Neural cell (in vitro differentiated cells): Measurements from ENCODE around the gene TPPP. TPM values are rescaled to one million over a fixed set of nuclear protein-coding genes. Genes with fewer than 3 reads are reported as not detected.
"Not testable (repeated sequence)": the region's sequence is repeated elsewhere in the genome, so short reads cannot be mapped to it uniquely, and the experiment has no call there.

Experiments
- H2AFZ ChIP-seq: fragments of 200-600, 300-800 bp; sonication (generic), shearing (Covaris generic); 2 replicates; pipeline ENCODE4 v1.6.0; 2014; ENCODE audit warnings: low read depth, mild to moderate bottlenecking, antibody characterized with exemption, low read length, moderate library complexity
- H3F3A ChIP-seq: fragments of 200-600 bp; shearing (Covaris generic); 2 replicates; pipeline ENCODE4 v1.6.1; 2016; ENCODE audit warnings: mild to moderate bottlenecking, moderate library complexity, mixed read lengths, antibody characterized with exemption, low read length; ENCODE audit not compliant: insufficient read depth, poor library complexity, severe bottlenecking
- H3K27ac ChIP-seq: fragments of 200-600, 300-800 bp; sonication (generic), shearing (Covaris generic); 2 replicates; pipeline ENCODE4 v1.5.1; 2014; ENCODE audit warnings: mild to moderate bottlenecking, low read length, moderate library complexity
- H3K27me3 ChIP-seq: fragments of 300-800, 200-600 bp; sonication (generic), shearing (Covaris generic); 2 replicates; pipeline ENCODE4 v1.6.0; 2014; ENCODE audit warnings: mild to moderate bottlenecking, low read depth, low read length, moderate library complexity; ENCODE audit not compliant: insufficient read depth
- H3K36me3 ChIP-seq: fragments of 300-800, 200-600 bp; sonication (generic), shearing (Covaris generic); 2 replicates; pipeline ENCODE4 v1.5.1; 2014; ENCODE audit warnings: mild to moderate bottlenecking, antibody characterized with exemption, low read length, moderate library complexity; ENCODE audit not compliant: insufficient read depth
- H3K4me2 ChIP-seq: fragments of 300-800, 200-600 bp; sonication (generic), shearing (Covaris generic); 2 replicates; pipeline ENCODE4 v1.6.0; 2014; ENCODE audit warnings: mild to moderate bottlenecking, low read length
- H3K4me3 ChIP-seq: fragments of 300-800, 200-600 bp; sonication (generic), shearing (Covaris generic); 2 replicates; pipeline ENCODE4 v1.5.1; 2014; ENCODE audit warnings: mild to moderate bottlenecking, low read length, moderate library complexity
- H3K79me2 ChIP-seq: fragments of 200-600 bp; shearing (Covaris generic); replicated peaks from 2 replicates; pipeline ENCODE4 v1.6.0; 2014; ENCODE audit warnings: mild to moderate bottlenecking, low read length, moderate library complexity; ENCODE audit not compliant: insufficient read depth
- H3K9ac ChIP-seq: fragments of 300-800, 200-600 bp; sonication (generic), shearing (Covaris generic); 2 replicates; pipeline ENCODE4 v1.6.1; 2016; ENCODE audit warnings: mild to moderate bottlenecking, low read length, mixed read lengths
- H3K9me2 ChIP-seq: fragments of 200-600 bp; shearing (Covaris generic); 2 replicates; pipeline ENCODE4 v1.6.1; 2016; ENCODE audit warnings: mild to moderate bottlenecking, low read length, mixed read lengths; ENCODE audit not compliant: insufficient read depth
- H3K9me3 ChIP-seq: fragments of 200-600, 300-800 bp; sonication (generic), shearing (Covaris generic); 2 replicates; pipeline ENCODE4 v1.6.1; 2016; ENCODE audit warnings: mild to moderate bottlenecking, mixed run types, low read length, moderate library complexity, mixed read lengths
- H4K20me1 ChIP-seq: fragments of 200-600 bp; shearing (Covaris generic); 2 replicates; pipeline ENCODE4 v1.6.1; 2016; ENCODE audit warnings: mild to moderate bottlenecking, mixed run types; ENCODE audit not compliant: insufficient read depth
- polyA plus RNA-seq: library from polyadenylated mRNA; depleted of rRNA; stranded (reverse); fragments of >200 nt; gene quantifications from 2 replicates; pipeline ENCODE4 v1.2.3, GENCODE V29; 2014

TPPP gene
- polyA plus RNA-seq, 1 donor from 2014 or later = 9.9 TPM

- H3K79me2 ChIP-seq, H3K4me3 ChIP-seq, H3K36me3 ChIP-seq, H3K4me2 ChIP-seq, H3K9me3 ChIP-seq, H2AFZ ChIP-seq, H3K27me3 ChIP-seq, H3F3A ChIP-seq, H4K20me1 ChIP-seq, H3K9me2 ChIP-seq, H3K27ac ChIP-seq, H3K9ac ChIP-seq: not testable (repeated sequence)
Observed at GRCh38 chr5:713686-714085, 20.5 kb upstream of the TPPP start.

DNA sequence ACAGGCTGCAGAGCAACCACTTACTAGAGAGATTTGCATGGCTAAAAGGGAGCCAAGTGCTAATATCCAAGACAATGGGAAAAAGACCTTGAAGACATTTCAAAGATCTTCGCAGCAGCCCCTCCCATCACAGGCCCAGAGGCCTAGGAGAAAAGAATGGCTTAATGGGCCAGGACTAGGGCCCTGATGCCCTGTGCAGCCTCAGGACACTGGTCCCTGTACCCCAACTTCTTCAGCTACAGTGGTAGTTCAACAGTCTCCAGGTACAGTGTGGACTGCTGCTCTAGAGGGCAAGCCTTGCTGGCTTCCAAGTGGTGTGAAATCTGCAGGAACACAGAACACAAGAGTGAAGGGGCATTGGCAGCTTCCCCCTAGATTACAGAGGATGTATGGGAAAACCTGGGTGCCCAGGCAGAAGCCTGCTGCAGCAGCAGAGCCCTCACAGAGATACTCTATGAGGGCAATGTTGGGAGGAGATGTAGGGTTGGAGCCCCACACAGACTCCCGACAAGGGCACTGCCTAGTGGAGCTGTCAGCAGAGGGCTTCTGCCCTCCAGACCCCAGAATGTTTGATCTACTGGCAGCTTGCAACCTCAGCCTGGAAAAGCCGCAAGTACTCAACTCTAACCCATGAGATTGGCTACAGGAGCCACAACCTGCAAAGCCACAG is 15.8 kb upstream of the TPPP start:
- H3K4me3 ChIP-seq, H3K4me2 ChIP-seq, H3K9me3 ChIP-seq, H3K36me3 ChIP-seq, H4K20me1 ChIP-seq, H3K27me3 ChIP-seq, H2AFZ ChIP-seq, H3K9ac ChIP-seq, H3K9me2 ChIP-seq, H3K27ac ChIP-seq, H3K79me2 ChIP-seq, H3F3A ChIP-seq: not testable (repeated sequence)

GRCh38 chr5:708374-708773 is 15.2 kb upstream of the TPPP start:
- not testable (repeated sequence) for H3F3A ChIP-seq, H2AFZ ChIP-seq, H3K27ac ChIP-seq, H4K20me1 ChIP-seq, H3K4me3 ChIP-seq, H3K9ac ChIP-seq, H3K9me2 ChIP-seq, H3K9me3 ChIP-seq, H3K27me3 ChIP-seq, H3K79me2 ChIP-seq, H3K36me3 ChIP-seq, H3K4me2 ChIP-seq

- H3K27me3 ChIP-seq, H3K4me2 ChIP-seq, H3F3A ChIP-seq, H2AFZ ChIP-seq, H3K9me3 ChIP-seq, H3K9me2 ChIP-seq, H3K4me3 ChIP-seq, H3K27ac ChIP-seq, H3K9ac ChIP-seq, H3K36me3 ChIP-seq, H4K20me1 ChIP-seq, H3K79me2 ChIP-seq: not testable (repeated sequence)
Observed at GRCh38 chr5:706127-706526, 13.0 kb upstream of the TPPP start.

- not testable (repeated sequence) for H3K4me3 ChIP-seq, H3K27ac ChIP-seq, H3K27me3 ChIP-seq, H3K79me2 ChIP-seq, H3K9me2 ChIP-seq, H2AFZ ChIP-seq, H3K4me2 ChIP-seq, H3K9me3 ChIP-seq, H3K9ac ChIP-seq, H4K20me1 ChIP-seq, H3F3A ChIP-seq, H3K36me3 ChIP-seq
Observed at GRCh38 chr5:696753-697702, 3.9 kb upstream of the TPPP start.

- H3F3A ChIP-seq, H3K79me2 ChIP-seq, H3K9me3 ChIP-seq, H3K27me3 ChIP-seq, H3K4me2 ChIP-seq, H3K9ac ChIP-seq, H3K9me2 ChIP-seq, H4K20me1 ChIP-seq, H3K4me3 ChIP-seq, H3K36me3 ChIP-seq, H2AFZ ChIP-seq, H3K27ac ChIP-seq: not testable (repeated sequence)
Observed at GRCh38 chr5:696191-696590, 3.0 kb upstream of the TPPP start.

DNA sequence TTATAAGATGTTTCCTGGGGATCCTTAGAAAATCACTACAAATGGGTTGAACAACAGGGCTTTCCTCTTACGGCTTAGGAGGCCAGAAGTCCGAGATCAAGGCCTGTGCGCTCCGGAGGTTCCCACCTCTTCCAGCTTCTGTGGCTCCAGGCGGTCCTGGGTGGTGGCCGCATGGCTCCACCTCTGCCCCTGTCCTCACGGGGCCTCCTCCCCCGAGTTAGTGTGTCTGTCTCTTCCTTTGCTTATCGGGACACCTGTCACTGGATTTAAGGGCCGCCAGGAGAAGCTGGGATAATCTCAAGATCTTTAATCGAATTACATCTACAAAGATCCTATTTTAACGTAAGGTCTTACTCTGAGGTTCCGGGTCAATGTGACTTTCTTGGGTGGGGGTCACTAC is 2.3 kb upstream of the TPPP start:
- H3K79me2 ChIP-seq, H3K9ac ChIP-seq, H3K27me3 ChIP-seq, H3K9me3 ChIP-seq, H3K9me2 ChIP-seq, H3F3A ChIP-seq, H4K20me1 ChIP-seq, H3K36me3 ChIP-seq, H2AFZ ChIP-seq, H3K4me3 ChIP-seq, H3K4me2 ChIP-seq, H3K27ac ChIP-seq: not testable (repeated sequence)

DNA sequence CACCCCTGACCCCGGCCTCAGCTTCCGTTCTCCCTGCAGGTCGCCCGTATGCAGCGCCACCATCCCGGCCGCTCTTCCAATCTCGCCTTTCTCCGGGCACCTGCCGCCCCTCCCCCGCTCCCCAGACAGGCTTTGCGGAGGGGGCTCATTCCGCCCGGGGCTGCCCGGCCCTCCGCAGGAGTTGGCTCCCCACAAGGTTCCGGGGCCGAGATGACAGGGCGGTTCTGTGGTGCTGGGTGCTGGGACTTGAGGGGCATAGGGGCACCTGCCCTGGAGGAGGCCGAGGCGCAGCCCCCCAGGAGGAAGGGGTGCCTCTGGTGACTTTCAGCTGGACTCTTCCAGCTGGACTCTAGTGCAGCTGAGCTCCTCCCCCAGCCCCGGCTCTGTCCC is 885 bp upstream of the TPPP start:
- not testable (repeated sequence) for H2AFZ ChIP-seq, H3K27me3 ChIP-seq, H3K4me2 ChIP-seq, H3K9ac ChIP-seq, H3K9me2 ChIP-seq, H3K27ac ChIP-seq, H3K9me3 ChIP-seq, H3F3A ChIP-seq, H3K79me2 ChIP-seq, H3K36me3 ChIP-seq, H4K20me1 ChIP-seq
- peak overlapping the region; percentile 60 for H3K4me3 ChIP-seq
